ENCODE data around the gene SLC38A4.

The SLC38A4 gene

GRCh38 chr12:46771268-46771827, 54.4 kb downstream of the SLC38A4 start:
- Histone ChIP-seq H3K79me2 (ENCODE audit: insufficient read depth, low read length) (no peaks in the 10 kb centered on the region), H3K36me3 (ENCODE audit: low read length) (no peaks in the 10 kb centered on the region), H3K27me3 (ENCODE audit: low read length) (no peaks in the 10 kb centered on the region), H3F3A (ENCODE audit: insufficient read depth) (no peaks in the 10 kb centered on the region), H3K4me3 (ENCODE audit: insufficient read depth, low read length, poor library complexity, severe bottlenecking) (no peak overlapping the region), H3K9me3 (ENCODE audit: insufficient read depth, low read length) (no peaks in the 10 kb centered on the region), H2AFZ (ENCODE audit: low read depth, low read length, severe bottlenecking) (no peak overlapping the region), H3K9me2 (replicated peaks; ENCODE audit: insufficient read depth, low read length) (no peaks in the 10 kb centered on the region), H4K20me1 (ENCODE audit: low read depth, low read length) (no peaks in the 10 kb centered on the region), H3K9ac (ENCODE audit: low read length) (no peak overlapping the region), H3K27ac (ENCODE audit: low read depth, low read length) (no peak overlapping the region), H3K4me2 (ENCODE audit: low read depth, low read length, poor library complexity, severe bottlenecking) (no peak overlapping the region)
- TF ChIP-seq EZH2phosphoT487 (conservative IDR thresholded peaks at IDR 0.05; ENCODE audit: low read length) = no peak
- TF ChIP-seq, protein P1, sequence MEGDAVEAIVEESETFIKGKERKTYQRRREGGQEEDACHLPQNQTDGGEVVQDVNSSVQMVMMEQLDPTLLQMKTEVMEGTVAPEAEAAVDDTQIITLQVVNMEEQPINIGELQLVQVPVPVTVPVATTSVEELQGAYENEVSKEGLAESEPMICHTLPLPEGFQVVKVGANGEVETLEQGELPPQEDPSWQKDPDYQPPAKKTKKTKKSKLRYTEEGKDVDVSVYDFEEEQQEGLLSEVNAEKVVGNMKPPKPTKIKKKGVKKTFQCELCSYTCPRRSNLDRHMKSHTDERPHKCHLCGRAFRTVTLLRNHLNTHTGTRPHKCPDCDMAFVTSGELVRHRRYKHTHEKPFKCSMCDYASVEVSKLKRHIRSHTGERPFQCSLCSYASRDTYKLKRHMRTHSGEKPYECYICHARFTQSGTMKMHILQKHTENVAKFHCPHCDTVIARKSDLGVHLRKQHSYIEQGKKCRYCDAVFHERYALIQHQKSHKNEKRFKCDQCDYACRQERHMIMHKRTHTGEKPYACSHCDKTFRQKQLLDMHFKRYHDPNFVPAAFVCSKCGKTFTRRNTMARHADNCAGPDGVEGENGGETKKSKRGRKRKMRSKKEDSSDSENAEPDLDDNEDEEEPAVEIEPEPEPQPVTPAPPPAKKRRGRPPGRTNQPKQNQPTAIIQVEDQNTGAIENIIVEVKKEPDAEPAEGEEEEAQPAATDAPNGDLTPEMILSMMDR (IDR thresholded peaks at IDR 0.05; ENCODE audit: insufficient read depth, low read length, poor library complexity, severe bottlenecking) = no peak

DNA sequence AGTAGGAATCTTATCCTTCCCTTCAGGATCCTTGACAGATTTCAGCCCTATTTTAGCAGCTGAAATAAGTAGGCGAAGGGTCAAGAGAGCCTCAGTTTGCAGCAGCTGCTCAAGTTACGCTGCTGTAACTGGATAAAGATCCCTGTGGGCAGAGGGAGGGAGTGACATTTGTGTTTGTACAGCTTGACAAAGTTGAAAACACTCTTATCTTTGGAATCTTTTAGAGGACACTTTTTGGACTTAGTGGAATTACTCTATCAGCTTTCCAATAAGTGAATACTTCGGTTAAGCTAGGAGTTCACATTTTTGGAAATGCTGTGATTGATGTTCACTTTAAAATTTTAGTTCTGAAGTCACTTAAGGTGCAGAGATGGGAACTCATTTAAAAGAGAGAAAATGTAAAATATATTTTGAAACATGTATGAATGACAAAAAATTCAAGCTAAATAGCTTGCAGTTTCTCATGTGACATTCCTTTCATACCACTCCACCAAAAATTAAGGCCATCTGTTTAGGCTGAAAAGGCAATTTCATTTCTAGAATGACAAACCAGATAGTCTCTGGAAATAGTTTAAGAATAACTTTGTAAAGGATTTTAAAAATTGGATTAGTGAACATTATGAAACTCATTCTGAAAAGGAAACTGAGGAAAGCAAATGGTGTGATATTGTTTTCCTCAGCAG, 55.2 kb downstream of the SLC38A4 start:
- Histone ChIP-seq H3F3A (ENCODE audit: insufficient read depth) (no peaks in the 10 kb centered on the region), H3K27me3 (ENCODE audit: low read length) (no peaks in the 10 kb centered on the region), H2AFZ (ENCODE audit: low read depth, low read length, severe bottlenecking) (no peak overlapping the region), H3K9ac (ENCODE audit: low read length) (no peak overlapping the region), H3K27ac (ENCODE audit: low read depth, low read length) (no peak overlapping the region), H3K36me3 (ENCODE audit: low read length) (no peaks in the 10 kb centered on the region), H3K9me3 (ENCODE audit: insufficient read depth, low read length) (no peaks in the 10 kb centered on the region), H3K4me3 (ENCODE audit: insufficient read depth, low read length, poor library complexity, severe bottlenecking) (no peak overlapping the region), H3K79me2 (ENCODE audit: insufficient read depth, low read length) (no peaks in the 10 kb centered on the region), H4K20me1 (ENCODE audit: low read depth, low read length) (no peaks in the 10 kb centered on the region), H3K9me2 (replicated peaks; ENCODE audit: insufficient read depth, low read length) (no peaks in the 10 kb centered on the region), H3K4me2 (ENCODE audit: low read depth, low read length, poor library complexity, severe bottlenecking) (no peak overlapping the region)
- TF ChIP-seq EZH2phosphoT487 (conservative IDR thresholded peaks at IDR 0.05; ENCODE audit: low read length) = no peak
- TF ChIP-seq, protein P1 (IDR thresholded peaks at IDR 0.05; ENCODE audit: insufficient read depth, low read length, poor library complexity, severe bottlenecking) = no peak

- Histone ChIP-seq H2AFZ (ENCODE audit: low read depth, low read length, severe bottlenecking) (no peak overlapping the region), H3K9ac (ENCODE audit: low read length) (no peak overlapping the region), H3K9me3 (ENCODE audit: insufficient read depth, low read length) (no peaks in the 10 kb centered on the region), H4K20me1 (ENCODE audit: low read depth, low read length) (no peaks in the 10 kb centered on the region; the same call in 1 of the 2 replicates), H3K27ac (ENCODE audit: low read depth, low read length) (no peak overlapping the region), H3K79me2 (ENCODE audit: insufficient read depth, low read length) (no peaks in the 10 kb centered on the region), H3F3A (ENCODE audit: insufficient read depth) (no peaks in the 10 kb centered on the region), H3K9me2 (replicated peaks; ENCODE audit: insufficient read depth, low read length) (no peaks in the 10 kb centered on the region), H3K36me3 (ENCODE audit: low read length) (no peaks in the 10 kb centered on the region), H3K4me3 (ENCODE audit: insufficient read depth, low read length, poor library complexity, severe bottlenecking) (no peak overlapping the region), H3K27me3 (ENCODE audit: low read length) (no peaks in the 10 kb centered on the region), H3K4me2 (ENCODE audit: low read depth, low read length, poor library complexity, severe bottlenecking) (no peak overlapping the region)
- TF ChIP-seq, protein P1 (IDR thresholded peaks at IDR 0.05; ENCODE audit: insufficient read depth, low read length, poor library complexity, severe bottlenecking) = no peak
- TF ChIP-seq EZH2phosphoT487 (conservative IDR thresholded peaks at IDR 0.05; ENCODE audit: low read length) = no peak
Observed at GRCh38 chr12:46764005-46764404, 61.8 kb downstream of the SLC38A4 start.
